BLaER1 treated with 17β-estradiol and CSF1 and Interleukin-3, amounts not matched to agents 10 nM and 100 nM (cell line): ENCODE results near the gene DLG2.

Experiments
- H3K27ac ChIP-seq, 11 experiments: shearing (Covaris generic); formaldehyde crosslinking; 2 replicates each; pipeline ENCODE4 v1.8.1; 2022
- H3K27me3 ChIP-seq, 11 experiments: shearing (Covaris generic); formaldehyde crosslinking; 2 replicates each; pipeline ENCODE4 v1.8.1; 2022
- H3K36me3 ChIP-seq, 11 experiments: shearing (Covaris generic); formaldehyde crosslinking; 2 replicates each; pipeline ENCODE4 v1.8.1; 2022
- H3K4me1 ChIP-seq, 10 experiments: shearing (Covaris generic); formaldehyde crosslinking; 2 replicates each; pipeline ENCODE4 v1.8.1; 2022
- H3K4me2 ChIP-seq, 11 experiments: shearing (Covaris generic); formaldehyde crosslinking; 2 replicates each; pipeline ENCODE4 v1.8.1; 2022
- H3K4me3 ChIP-seq, 10 experiments: shearing (Covaris generic); formaldehyde crosslinking; 2 replicates each; pipeline ENCODE4 v1.8.1; 2022
- H3K9ac ChIP-seq, 11 experiments: shearing (Covaris generic); formaldehyde crosslinking; 2 replicates each; pipeline ENCODE4 v1.8.1; 2022
- H3K9me3 ChIP-seq, 11 experiments: shearing (Covaris generic); formaldehyde crosslinking; replicated peaks in 1 of 11; 2 replicates each; pipeline ENCODE4 v1.8.1; 2022
- H4K20me1 ChIP-seq, 11 experiments: shearing (Covaris generic); formaldehyde crosslinking; 2 replicates each; pipeline ENCODE4 v1.8.1; 2022
- Cebpa-rat ChIP-seq, 11 experiments: shearing (Covaris generic); IDR thresholded peaks; 2 replicates each; pipeline ENCODE4 v1.8.1; 2022

The DLG2 gene

DNA sequence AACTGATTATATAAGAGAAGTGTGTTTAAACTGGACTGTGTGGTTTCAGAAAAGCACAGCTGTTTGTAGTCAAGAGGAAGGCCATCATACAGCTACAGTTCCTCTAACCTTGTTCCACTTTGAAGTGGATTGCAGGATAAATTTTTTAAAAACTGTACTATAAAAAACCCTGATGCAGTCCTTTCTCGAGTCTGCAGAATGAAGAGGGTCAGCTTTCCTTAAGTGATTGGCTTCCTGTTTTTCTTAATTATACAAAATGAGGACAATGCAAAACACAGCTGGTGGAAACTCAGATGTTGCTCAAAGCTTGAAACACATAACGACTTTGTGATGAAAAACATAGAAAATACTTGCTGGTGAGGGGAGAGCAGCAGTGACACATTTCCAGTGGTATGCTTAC is 1060.5 kb downstream of the DLG2 start:
- H3K4me2 ChIP-seq = peak overlapping the region; percentile 24 to 77 (median 57)
- H3K4me1 ChIP-seq = peaks cover 21 to 35% (median 27%) of the 10 kb centered on the region in 10 experiments
- H3K36me3 ChIP-seq = no peaks in the 10 kb centered on the region
- no peak overlapping the region for H3K4me3 ChIP-seq
- peak overlapping the region in 4 of 11 experiments; percentile 9 to 48 (median 23); a peak in 7 of 22 replicates for H3K9ac ChIP-seq
- H3K27ac ChIP-seq = peak overlapping the region; percentile 45 to 72 (median 57); a peak in 21 of 22 replicates
- no peaks in the 10 kb centered on the region for H3K27me3 ChIP-seq
- no peaks in the 10 kb centered on the region for H4K20me1 ChIP-seq
- peaks cover 0 to 14% (median 7%) of the 10 kb centered on the region in 11 experiments; a peak in 8 of 22 replicates for H3K9me3 ChIP-seq
- TF ChIP-seq Cebpa-rat (IDR thresholded peaks at IDR 0.05) = no peak

DNA sequence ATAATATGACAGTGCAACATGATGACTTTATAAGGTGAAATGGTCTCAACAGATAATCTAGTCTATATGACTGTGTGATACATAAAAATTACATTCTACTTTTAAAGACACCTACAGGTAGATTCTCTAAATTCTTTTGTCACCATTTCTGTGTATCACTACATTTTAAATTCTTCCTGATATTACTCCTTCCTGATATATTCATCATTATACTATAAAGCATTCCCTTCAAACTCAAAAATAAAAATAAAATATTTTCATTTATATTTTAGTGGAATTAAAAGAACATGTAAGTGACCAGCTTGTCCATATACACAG is 1062.3 kb downstream of the DLG2 start:
- Histone ChIP-seq H3K4me1 (peaks cover 21 to 35% (median 27%) of the 10 kb centered on the region in 10 experiments), H3K4me3 (no peak overlapping the region), H4K20me1 (no peaks in the 10 kb centered on the region), H3K36me3 (no peaks in the 10 kb centered on the region), H3K27me3 (no peaks in the 10 kb centered on the region), H3K27ac (no peak overlapping the region), H3K4me2 (no peak overlapping the region), H3K9me3 (peaks cover 0 to 11% (median 4%) of the 10 kb centered on the region in 11 experiments; a peak in 8 of 22 replicates), H3K9ac (no peak overlapping the region)
- no peak for TF ChIP-seq Cebpa-rat (IDR thresholded peaks at IDR 0.05)

DNA sequence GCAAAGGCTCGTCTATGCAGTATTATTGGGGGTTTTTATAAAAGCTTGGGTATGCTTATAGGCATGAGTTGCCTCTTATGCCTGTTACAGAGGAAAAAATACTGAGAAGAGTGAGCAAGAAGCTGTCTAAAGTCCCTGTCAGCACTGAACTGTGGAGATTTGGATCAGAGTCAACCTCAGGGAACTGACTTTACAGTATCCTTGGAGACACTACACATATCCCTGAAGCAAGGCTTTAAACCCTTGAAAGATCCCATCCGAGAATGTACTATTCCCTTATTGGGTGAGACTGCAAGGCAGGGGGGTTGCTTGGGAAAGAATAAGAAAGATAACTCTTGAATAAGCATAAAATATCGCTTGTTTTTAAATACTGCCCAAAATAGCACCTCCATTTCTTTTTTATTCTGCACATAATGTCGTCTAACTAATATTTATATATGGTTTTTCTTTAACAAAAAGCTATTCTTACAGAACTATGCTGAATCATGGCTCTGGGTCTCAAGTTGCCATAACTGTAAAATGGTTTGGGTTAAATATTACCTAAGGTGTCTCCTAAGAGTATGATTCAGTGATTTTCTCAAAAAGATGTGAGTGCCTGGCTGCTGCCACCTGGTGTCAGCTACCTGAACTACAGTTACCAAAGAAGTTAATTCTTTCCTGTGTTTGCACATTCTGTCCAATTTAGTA is 1062.8 kb downstream of the DLG2 start:
- TF ChIP-seq Cebpa-rat (IDR thresholded peaks at IDR 0.05) = no peak
- no peaks in the 10 kb centered on the region for H3K36me3 ChIP-seq
- H3K4me3 ChIP-seq = no peak overlapping the region
- no peaks in the 10 kb centered on the region for H4K20me1 ChIP-seq
- H3K4me1 ChIP-seq = peaks cover 21 to 35% (median 27%) of the 10 kb centered on the region in 10 experiments
- no peak overlapping the region for H3K9ac ChIP-seq
- H3K27ac ChIP-seq = no peak overlapping the region
- H3K9me3 ChIP-seq = peaks cover 0 to 11% (median 0%) of the 10 kb centered on the region in 11 experiments; a peak in 5 of 22 replicates
- no peaks in the 10 kb centered on the region for H3K27me3 ChIP-seq
- H3K4me2 ChIP-seq = no peak overlapping the region

DNA sequence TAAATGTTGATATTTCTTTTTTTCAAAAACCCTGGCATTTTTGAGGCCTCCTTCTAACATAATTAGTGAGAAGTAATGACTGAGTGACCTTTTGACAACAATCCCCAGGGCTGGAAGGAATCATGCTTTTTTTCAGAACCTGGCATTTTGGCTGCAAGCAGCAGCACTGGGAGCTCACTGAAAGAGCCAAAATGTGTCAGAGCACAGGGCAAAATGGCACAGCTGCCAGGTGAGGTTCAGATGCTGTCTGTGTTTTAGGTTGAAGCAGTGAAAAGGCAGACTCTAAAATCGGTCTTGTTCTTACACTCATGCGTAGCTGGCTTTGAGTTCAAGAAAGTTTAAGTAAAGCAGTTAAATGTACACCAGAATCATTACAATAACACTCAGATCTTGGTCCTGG is 1063.8 kb downstream of the DLG2 start:
- no peak for TF ChIP-seq Cebpa-rat (IDR thresholded peaks at IDR 0.05)
- Histone ChIP-seq H3K9me3 (0 out of 22 replicates have a peak, but pooled peaks cover 0 to 3% (median 0%) of the 10 kb centered on the region in 11 experiments), H3K4me3 (no peak overlapping the region), H4K20me1 (no peaks in the 10 kb centered on the region), H3K27me3 (no peaks in the 10 kb centered on the region), H3K36me3 (no peaks in the 10 kb centered on the region), H3K9ac (no peak overlapping the region), H3K4me1 (peaks cover 21 to 34% (median 25%) of the 10 kb centered on the region in 10 experiments), H3K27ac (no peak overlapping the region), H3K4me2 (no peak overlapping the region)

DNA sequence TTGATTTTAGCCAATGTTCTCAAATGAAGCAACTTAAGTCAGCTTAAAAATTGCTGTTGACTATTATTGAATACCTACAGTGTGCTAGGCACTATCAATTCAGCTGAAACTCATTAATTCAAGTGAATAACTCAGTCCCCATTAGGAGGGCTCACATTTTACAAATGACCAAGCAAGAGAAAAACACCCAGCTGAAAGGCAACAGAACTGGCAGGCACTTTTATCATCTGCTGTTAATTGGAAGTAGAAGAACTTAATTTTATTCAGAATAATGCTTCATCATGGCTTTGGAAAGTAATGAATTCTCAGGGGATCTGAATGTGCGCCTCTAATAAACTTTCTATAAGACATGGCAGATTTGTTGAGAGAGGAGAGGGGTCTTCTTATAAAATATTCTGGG is 1066.9 kb downstream of the DLG2 start:
- Histone ChIP-seq H3K36me3 (no peaks in the 10 kb centered on the region), H3K9me3 (no peaks in the 10 kb centered on the region), H3K4me3 (no peak overlapping the region), H3K9ac (no peak overlapping the region), H4K20me1 (no peaks in the 10 kb centered on the region), H3K4me1 (peaks cover 0 to 2% (median 0%) of the 10 kb centered on the region in 10 experiments; a peak in 3 of 20 replicates), H3K27me3 (no peaks in the 10 kb centered on the region), H3K4me2 (no peak overlapping the region), H3K27ac (no peak overlapping the region)
- no peak for TF ChIP-seq Cebpa-rat (IDR thresholded peaks at IDR 0.05)

DNA sequence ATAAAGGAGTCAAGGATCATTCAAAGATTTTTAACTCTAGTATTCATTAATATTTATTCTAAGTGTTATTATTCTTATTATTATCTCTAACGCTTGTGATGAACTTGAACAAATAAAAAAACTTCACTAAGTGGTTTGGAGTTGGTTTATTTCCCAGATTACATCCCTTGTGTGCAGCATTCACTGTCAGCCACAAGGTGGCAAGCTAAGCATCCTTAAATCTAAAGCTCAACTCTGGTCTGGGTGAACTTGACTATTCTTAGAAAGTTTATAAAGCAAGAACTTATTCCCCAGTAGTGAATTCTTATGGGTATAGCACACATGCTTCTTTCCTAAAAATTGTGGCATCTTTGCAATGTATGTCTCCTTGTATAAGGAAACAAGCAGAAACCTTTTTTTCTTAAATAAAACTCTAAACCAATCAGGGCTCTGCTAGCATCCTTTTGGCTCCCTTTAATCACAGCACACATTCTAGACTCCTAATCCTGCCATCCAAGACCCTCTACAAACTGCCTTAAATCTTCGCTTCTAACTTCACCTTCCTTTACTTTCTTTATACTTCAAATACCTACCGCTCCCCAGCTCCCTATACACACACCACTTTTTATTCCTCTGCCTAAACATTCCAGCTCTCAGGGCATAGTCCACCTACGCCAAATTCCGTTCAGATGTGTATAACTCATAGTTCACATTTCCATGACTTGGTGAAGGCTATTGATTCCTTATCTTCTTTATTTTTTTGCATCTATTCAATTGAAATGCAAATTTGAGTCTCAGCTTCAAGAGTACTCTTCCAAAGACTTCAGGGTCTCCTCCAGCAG is 1068.8 kb downstream of the DLG2 start:
- Histone ChIP-seq H3K4me2 (no peak overlapping the region), H3K27me3 (no peaks in the 10 kb centered on the region), H4K20me1 (no peaks in the 10 kb centered on the region), H3K36me3 (no peaks in the 10 kb centered on the region), H3K9ac (no peak overlapping the region), H3K4me3 (no peak overlapping the region), H3K9me3 (no peaks in the 10 kb centered on the region), H3K27ac (no peak overlapping the region), H3K4me1 (no peaks in the 10 kb centered on the region)
- no peak for TF ChIP-seq Cebpa-rat (IDR thresholded peaks at IDR 0.05)

DNA sequence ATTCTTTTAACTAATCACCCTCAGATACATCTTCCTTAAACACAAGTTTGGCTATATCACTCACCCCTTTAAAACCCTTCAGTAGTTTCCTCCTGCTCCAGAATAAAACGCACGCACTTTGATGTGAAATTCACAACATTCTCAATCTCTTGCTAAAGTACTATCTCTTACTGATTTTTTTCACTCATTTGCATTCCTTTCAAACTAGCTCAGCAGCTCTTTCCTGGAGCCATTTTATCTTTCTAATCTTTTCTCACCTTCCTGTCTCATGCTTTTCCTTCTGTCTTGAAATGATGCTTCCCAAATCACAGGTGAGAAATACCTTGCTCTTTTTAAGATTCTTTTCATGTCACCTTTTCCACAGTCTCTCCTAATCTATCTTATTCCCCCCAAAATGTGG is 1074.4 kb downstream of the DLG2 start:
- Histone ChIP-seq H3K4me2 (no peak overlapping the region), H3K36me3 (no peaks in the 10 kb centered on the region), H3K27me3 (no peaks in the 10 kb centered on the region), H4K20me1 (no peaks in the 10 kb centered on the region), H3K4me1 (peaks cover 12 to 18% (median 14%) of the 10 kb centered on the region in 10 experiments; a peak in 19 of 20 replicates), H3K9ac (no peak overlapping the region), H3K27ac (no peak overlapping the region), H3K4me3 (no peak overlapping the region), H3K9me3 (no peaks in the 10 kb centered on the region)
- no peak for TF ChIP-seq Cebpa-rat (IDR thresholded peaks at IDR 0.05)

DNA sequence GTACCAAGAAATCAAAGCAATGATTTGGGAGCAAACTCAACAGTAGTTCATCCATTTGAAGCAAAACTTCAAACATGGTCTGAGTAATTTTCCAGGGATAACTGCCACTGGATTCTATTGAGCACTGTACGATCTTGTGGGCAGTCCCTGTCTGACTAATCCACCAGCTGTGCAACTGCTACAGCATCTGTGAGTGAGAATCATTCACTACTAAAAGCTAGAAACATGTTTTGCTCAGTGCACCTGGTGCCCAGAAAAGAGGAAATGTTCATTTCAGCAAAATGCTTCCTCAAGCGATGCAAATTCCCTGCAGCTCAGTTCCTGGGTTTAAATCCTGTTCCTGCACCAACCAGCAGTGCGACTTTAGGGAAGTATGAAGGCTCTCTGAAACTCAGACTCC is 1077.9 kb downstream of the DLG2 start:
- Histone ChIP-seq H3K9ac (no peak overlapping the region), H3K27me3 (no peaks in the 10 kb centered on the region), H3K9me3 (no peaks in the 10 kb centered on the region; a peak in 1 of 22 replicates), H4K20me1 (no peaks in the 10 kb centered on the region), H3K4me2 (peak overlapping the region; percentile 13 to 54 (median 34); a peak in 19 of 22 replicates), H3K36me3 (no peaks in the 10 kb centered on the region), H3K4me3 (no peak overlapping the region), H3K4me1 (peaks cover 12 to 18% (median 14%) of the 10 kb centered on the region in 10 experiments; a peak in 19 of 20 replicates), H3K27ac (peak overlapping the region in 6 of 11 experiments; percentile 0 to 58 (median 44); a peak in 10 of 22 replicates)
- no peak for TF ChIP-seq Cebpa-rat (IDR thresholded peaks at IDR 0.05)

DNA sequence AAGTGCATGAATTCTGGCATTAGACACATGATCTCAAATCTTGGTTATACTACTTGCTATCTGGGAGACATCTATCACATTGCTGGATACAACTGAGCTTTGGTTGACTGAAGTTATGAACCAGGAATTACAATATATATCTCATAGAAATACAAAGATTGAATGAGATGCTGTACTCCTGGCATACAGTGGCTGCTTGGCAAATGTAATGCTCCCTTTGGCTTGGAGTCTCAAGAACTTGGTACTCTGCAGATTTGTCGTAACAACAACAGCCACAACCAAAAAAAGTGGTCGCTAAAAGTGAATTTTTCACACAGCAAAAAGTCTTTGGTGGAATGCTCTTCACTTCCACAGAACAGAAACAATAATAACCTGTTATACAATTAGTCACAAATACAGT is 1082.6 kb downstream of the DLG2 start:
- Histone ChIP-seq H3K4me3 (no peak overlapping the region), H4K20me1 (no peaks in the 10 kb centered on the region), H3K27ac (no peak overlapping the region), H3K4me2 (no peak overlapping the region), H3K9ac (no peak overlapping the region), H3K4me1 (peaks cover 8 to 12% (median 9%) of the 10 kb centered on the region in 10 experiments; a peak in 19 of 20 replicates), H3K27me3 (no peaks in the 10 kb centered on the region), H3K36me3 (no peaks in the 10 kb centered on the region), H3K9me3 (peaks cover 0 to 3% (median 0%) of the 10 kb centered on the region in 11 experiments; a peak in 2 of 22 replicates)
- no peak for TF ChIP-seq Cebpa-rat (IDR thresholded peaks at IDR 0.05)
